ENCODE results near the gene IL6R.

DNA sequence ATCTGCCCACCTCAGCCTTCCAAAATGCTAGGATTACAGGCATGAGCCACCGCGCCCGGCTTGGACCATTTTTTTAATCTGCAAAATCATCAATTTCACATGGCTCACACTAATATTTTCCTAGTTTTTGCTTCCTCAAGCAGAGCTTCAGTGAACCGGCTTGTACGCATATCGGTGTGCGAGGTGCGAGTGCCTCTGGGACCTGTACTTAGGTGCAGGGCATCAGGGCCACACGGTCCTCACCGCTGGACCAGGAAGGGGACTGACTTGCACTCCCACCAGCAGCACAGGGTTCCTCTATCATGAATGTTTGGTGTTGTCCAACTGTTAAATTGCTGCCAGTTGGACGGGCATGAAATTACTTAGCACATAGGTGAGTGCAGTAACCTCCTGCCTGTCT is 112.5 kb downstream of the IL6R start:
- TF ChIP-seq, protein P1, sequence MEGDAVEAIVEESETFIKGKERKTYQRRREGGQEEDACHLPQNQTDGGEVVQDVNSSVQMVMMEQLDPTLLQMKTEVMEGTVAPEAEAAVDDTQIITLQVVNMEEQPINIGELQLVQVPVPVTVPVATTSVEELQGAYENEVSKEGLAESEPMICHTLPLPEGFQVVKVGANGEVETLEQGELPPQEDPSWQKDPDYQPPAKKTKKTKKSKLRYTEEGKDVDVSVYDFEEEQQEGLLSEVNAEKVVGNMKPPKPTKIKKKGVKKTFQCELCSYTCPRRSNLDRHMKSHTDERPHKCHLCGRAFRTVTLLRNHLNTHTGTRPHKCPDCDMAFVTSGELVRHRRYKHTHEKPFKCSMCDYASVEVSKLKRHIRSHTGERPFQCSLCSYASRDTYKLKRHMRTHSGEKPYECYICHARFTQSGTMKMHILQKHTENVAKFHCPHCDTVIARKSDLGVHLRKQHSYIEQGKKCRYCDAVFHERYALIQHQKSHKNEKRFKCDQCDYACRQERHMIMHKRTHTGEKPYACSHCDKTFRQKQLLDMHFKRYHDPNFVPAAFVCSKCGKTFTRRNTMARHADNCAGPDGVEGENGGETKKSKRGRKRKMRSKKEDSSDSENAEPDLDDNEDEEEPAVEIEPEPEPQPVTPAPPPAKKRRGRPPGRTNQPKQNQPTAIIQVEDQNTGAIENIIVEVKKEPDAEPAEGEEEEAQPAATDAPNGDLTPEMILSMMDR (IDR thresholded peaks at IDR 0.05), result no peak
- TF ChIP-seq POLR2AphosphoS5 (IDR thresholded peaks at IDR 0.05) (no peak), POLR2A (IDR thresholded peaks at IDR 0.05) (no peak)

Measured in suprapubic skin (tissue), 4 donors.